SK-N-SH treated with all-trans-retinoic acid at 6 μM for 48 hours (cell line): ENCODE results near the gene ATP4B.
"Not testable (repeated sequence)": the region's sequence is repeated elsewhere in the genome, so short reads cannot be mapped to it uniquely, and the experiment has no call there.

ENCODE experiments used
- CREB5 ChIP-seq: fragments of 250-450 bp; sonication (Bioruptor Pico); IDR thresholded peaks from 2 replicates; pipeline ENCODE4 v1.5.1; 2020; ENCODE audit warnings: low read depth, mild to moderate bottlenecking, moderate library complexity
- CSDC2 ChIP-seq: fragments of 250-450 bp; sonication (Bioruptor Pico); IDR thresholded peaks from 2 replicates; pipeline ENCODE4 v1.5.0; 2020; ENCODE audit warnings: mild to moderate bottlenecking, moderate library complexity
- CSRNP3 ChIP-seq: fragments of 250-450 bp; sonication (Bioruptor Pico); IDR thresholded peaks from 2 replicates; pipeline ENCODE4 v1.5.1; 2021; ENCODE audit warnings: mild to moderate bottlenecking, moderate library complexity
- ESRRG ChIP-seq: fragments of 250-450 bp; sonication (Bioruptor Pico); IDR thresholded peaks from 2 replicates; pipeline ENCODE4 v1.6.1; 2021; ENCODE audit warnings: mild to moderate bottlenecking
- GLIS3 ChIP-seq: fragments of 250-450 bp; sonication (Bioruptor Pico); IDR thresholded peaks from 2 replicates; pipeline ENCODE4 v1.5.0; 2020; ENCODE audit warnings: mild to moderate bottlenecking, moderate library complexity
- PATZ1 ChIP-seq: fragments of 250-450 bp; sonication (Bioruptor Pico); IDR thresholded peaks from 2 replicates; pipeline ENCODE4 v1.8.0; 2020; ENCODE audit warnings: mild to moderate bottlenecking, moderate library complexity, borderline replicate concordance
- POU6F1 ChIP-seq: fragments of 250-450 bp; sonication (Bioruptor Pico); IDR thresholded peaks from 2 replicates; pipeline ENCODE4 v1.8.0; 2021; ENCODE audit warnings: low read depth, mild to moderate bottlenecking, moderate library complexity, borderline replicate concordance
- PPARA ChIP-seq: fragments of 250-450 bp; sonication (Bioruptor Pico); IDR thresholded peaks from 2 replicates; pipeline ENCODE4 v1.5.0; 2020; ENCODE audit warnings: mild to moderate bottlenecking, borderline replicate concordance
- SNAI2 ChIP-seq: fragments of 250-450 bp; sonication (Bioruptor Pico); IDR thresholded peaks from 2 replicates; pipeline ENCODE4 v1.5.0; 2020; ENCODE audit warnings: mild to moderate bottlenecking, moderate library complexity
- TOX ChIP-seq: fragments of 250-450 bp; sonication (Bioruptor Pico); IDR thresholded peaks from 2 replicates; pipeline ENCODE4 v1.8.0; 2021; ENCODE audit warnings: mild to moderate bottlenecking, moderate library complexity, borderline replicate concordance
- ZFP3 ChIP-seq: fragments of 250-450 bp; sonication (Bioruptor Pico); IDR thresholded peaks from 2 replicates; pipeline ENCODE4 v1.5.0; 2020; ENCODE audit warnings: mild to moderate bottlenecking, moderate library complexity
- ZNF565 ChIP-seq: fragments of 450-650 bp; formaldehyde crosslinking; conservative IDR thresholded peaks from 2 replicates; pipeline ENCODE4 v1.5.0; 2020; ENCODE audit warnings: low read depth, mild to moderate bottlenecking, moderate library complexity
- ZNF70 ChIP-seq: fragments of 450-650 bp; formaldehyde crosslinking; IDR thresholded peaks from 2 replicates; pipeline ENCODE4 v1.5.0; 2020; ENCODE audit warnings: mild to moderate bottlenecking, moderate library complexity
- ZNF8 ChIP-seq: fragments of 450-650 bp; formaldehyde crosslinking; IDR thresholded peaks from 2 replicates; pipeline ENCODE4 v1.5.0; 2020; ENCODE audit warnings: mild to moderate bottlenecking, moderate library complexity

GRCh38 chr13:113624640-113625304 is 33.2 kb downstream of the ATP4B start:
- not testable (repeated sequence) for TF ChIP-seq GLIS3 (CRISPR knock-in tag); PATZ1 (CRISPR knock-in tag); CREB5 (CRISPR knock-in tag); CSDC2; CSRNP3; ZNF8 (CRISPR knock-in tag); ZFP3 (CRISPR knock-in tag); TOX (CRISPR knock-in tag); ESRRG (CRISPR knock-in tag); POU6F1 (CRISPR knock-in tag); SNAI2 (CRISPR knock-in tag); PPARA (CRISPR knock-in tag); ZNF70 (CRISPR knock-in tag); ZNF565 (CRISPR knock-in tag)
